Fibroblast of lung (primary cell): ENCODE results near the gene PCDHGA10. TPM values are rescaled to one million over a fixed set of nuclear protein-coding genes. Genes with fewer than 3 reads are reported as not detected.
"Not testable (repeated sequence)": the region's sequence is repeated elsewhere in the genome, so short reads cannot be mapped to it uniquely, and the experiment has no call there.

ENCODE experiments used
- DNase-seq, 2 donors: peaks; one replicate each; pipeline versions ENCODE4 v3.0.0 to v3.0.0-alpha.2; 2010; ENCODE audit warnings: low read depth in 2 of 2
- H2AFZ ChIP-seq: 2 replicates; pipeline ENCODE4 v1.5.1; 2012; ENCODE audit warnings: low read length, control low read depth, inconsistent platforms
- H3K27ac ChIP-seq: 2 replicates; pipeline ENCODE4 v1.5.1; 2011; ENCODE audit warnings: low read length, control low read depth; ENCODE audit not compliant: insufficient read depth
- H3K27me3 ChIP-seq: 2 replicates; pipeline ENCODE4 v1.5.1; 2011; ENCODE audit warnings: mild to moderate bottlenecking, low read length; ENCODE audit not compliant: control insufficient read depth, insufficient read depth
- H3K36me3 ChIP-seq: 2 replicates; pipeline ENCODE4 v1.5.1; 2011; ENCODE audit warnings: low read length; ENCODE audit not compliant: control insufficient read depth, insufficient read depth
- H3K4me1 ChIP-seq: 2 replicates; pipeline ENCODE4 v1.5.1; 2011; ENCODE audit warnings: low read length; ENCODE audit not compliant: control insufficient read depth, insufficient read depth; ENCODE audit errors: extremely low read depth
- H3K4me2 ChIP-seq: 2 replicates; pipeline ENCODE4 v1.5.1; 2011; ENCODE audit warnings: low read length, control low read depth; ENCODE audit not compliant: insufficient read depth; ENCODE audit errors: extremely low read depth
- H3K4me3 ChIP-seq, 4 experiments: fragments of 200-600 bp in 1 of 4; sonication (generic) in 1 of 4; replicated peaks in 1 of 4; 2 replicates each; pipeline ENCODE4 v1.5.1; 2011 to 2016; ENCODE audit warnings: low read length in 4 of 4, low read depth in 3 of 4, mild to moderate bottlenecking in 3 of 4, control low read depth in 2 of 4, inconsistent platforms in 1 of 4, mixed read lengths in 1 of 4; ENCODE audit not compliant: insufficient read depth in 1 of 4; ENCODE audit errors: control extremely low read depth in 1 of 4
- H3K79me2 ChIP-seq: 2 replicates; pipeline ENCODE4 v1.5.1; 2012; ENCODE audit warnings: mild to moderate bottlenecking, low read length, inconsistent platforms; ENCODE audit not compliant: control insufficient read depth, insufficient read depth
- H3K9ac ChIP-seq: 2 replicates; pipeline ENCODE4 v1.5.1; 2011; ENCODE audit warnings: mild to moderate bottlenecking, low read length, control low read depth; ENCODE audit not compliant: insufficient read depth
- H3K9me3 ChIP-seq: 2 replicates; pipeline ENCODE4 v1.5.1; 2012; ENCODE audit warnings: low read depth, low read length; ENCODE audit not compliant: control insufficient read depth, insufficient read depth
- H4K20me1 ChIP-seq: 2 replicates; pipeline ENCODE4 v1.5.1; 2011; ENCODE audit warnings: low read length; ENCODE audit not compliant: control insufficient read depth, insufficient read depth; ENCODE audit errors: extremely low read depth
- EZH2 ChIP-seq: IDR thresholded peaks from 2 replicates; pipeline ENCODE4 v1.5.1; 2012; ENCODE audit warnings: low read length, control low read depth, mild to moderate bottlenecking; ENCODE audit errors: missing control alignments
- polyA plus RNA-seq, 2 donors: library from polyadenylated mRNA; depleted of rRNA in 1 of 2; stranded (reverse) in 1 of 2; unstranded in 1 of 2; fragments of >200 nt; gene quantifications; 2 replicates each; pipeline ENCODE4 v1.2.1, GENCODE V29; 2011 to 2012; ENCODE audit warnings: missing spikeins in 1 of 2
- total RNA-seq: library from RNA; depleted of rRNA; stranded (reverse); fragments of >200 nt; gene quantifications from 2 replicates; pipeline ENCODE4 v1.2.1, GENCODE V29; 2014
- TF ChIP-seq, protein P1 (sequence below), 2 donors: IDR thresholded peaks in 1 of 2; conservative IDR thresholded peaks in 1 of 2; 1 replicate in 1 of 2; 2 replicates in 1 of 2; pipeline ENCODE4 v1.5.1; 2011 to 2012; ENCODE audit warnings: low read length in 2 of 2, control low read depth in 1 of 2, inconsistent platforms in 1 of 2, low read depth in 1 of 2, mild to moderate bottlenecking in 1 of 2

Gene PCDHGA10
- total and polyA plus RNA-seq, 2 donors (not counting 1 experiment from before 2014, with no cell fraction given): 3.8 to 10.2 TPM

- Histone ChIP-seq H2AFZ (no peak overlapping the region), H3K4me2 (no peak overlapping the region), H3K4me1 (no peaks in the 10 kb centered on the region), H3K9me3 (peaks cover 2% of the 10 kb centered on the region), H3K9ac (no peak overlapping the region), H3K4me3 (no peak overlapping the region), H3K27me3 (peaks cover 8% of the 10 kb centered on the region), H3K36me3 (no peaks in the 10 kb centered on the region), H3K79me2 (no peaks in the 10 kb centered on the region), H4K20me1 (no peaks in the 10 kb centered on the region), H3K27ac (no peak overlapping the region)
- no peak for DNase-seq
- TF ChIP-seq, protein P1, sequence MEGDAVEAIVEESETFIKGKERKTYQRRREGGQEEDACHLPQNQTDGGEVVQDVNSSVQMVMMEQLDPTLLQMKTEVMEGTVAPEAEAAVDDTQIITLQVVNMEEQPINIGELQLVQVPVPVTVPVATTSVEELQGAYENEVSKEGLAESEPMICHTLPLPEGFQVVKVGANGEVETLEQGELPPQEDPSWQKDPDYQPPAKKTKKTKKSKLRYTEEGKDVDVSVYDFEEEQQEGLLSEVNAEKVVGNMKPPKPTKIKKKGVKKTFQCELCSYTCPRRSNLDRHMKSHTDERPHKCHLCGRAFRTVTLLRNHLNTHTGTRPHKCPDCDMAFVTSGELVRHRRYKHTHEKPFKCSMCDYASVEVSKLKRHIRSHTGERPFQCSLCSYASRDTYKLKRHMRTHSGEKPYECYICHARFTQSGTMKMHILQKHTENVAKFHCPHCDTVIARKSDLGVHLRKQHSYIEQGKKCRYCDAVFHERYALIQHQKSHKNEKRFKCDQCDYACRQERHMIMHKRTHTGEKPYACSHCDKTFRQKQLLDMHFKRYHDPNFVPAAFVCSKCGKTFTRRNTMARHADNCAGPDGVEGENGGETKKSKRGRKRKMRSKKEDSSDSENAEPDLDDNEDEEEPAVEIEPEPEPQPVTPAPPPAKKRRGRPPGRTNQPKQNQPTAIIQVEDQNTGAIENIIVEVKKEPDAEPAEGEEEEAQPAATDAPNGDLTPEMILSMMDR (conservative IDR thresholded peaks at IDR 0.05 in 1 of 2, IDR thresholded peaks at IDR 0.05 in 1 of 2; ENCODE audit: low read depth in 1 of 2, low read length in 2 of 2): no peak
- TF ChIP-seq EZH2: no peak
Observed at GRCh38 chr5:141371572-141372475, 41.0 kb upstream of the PCDHGA10 start.

DNA sequence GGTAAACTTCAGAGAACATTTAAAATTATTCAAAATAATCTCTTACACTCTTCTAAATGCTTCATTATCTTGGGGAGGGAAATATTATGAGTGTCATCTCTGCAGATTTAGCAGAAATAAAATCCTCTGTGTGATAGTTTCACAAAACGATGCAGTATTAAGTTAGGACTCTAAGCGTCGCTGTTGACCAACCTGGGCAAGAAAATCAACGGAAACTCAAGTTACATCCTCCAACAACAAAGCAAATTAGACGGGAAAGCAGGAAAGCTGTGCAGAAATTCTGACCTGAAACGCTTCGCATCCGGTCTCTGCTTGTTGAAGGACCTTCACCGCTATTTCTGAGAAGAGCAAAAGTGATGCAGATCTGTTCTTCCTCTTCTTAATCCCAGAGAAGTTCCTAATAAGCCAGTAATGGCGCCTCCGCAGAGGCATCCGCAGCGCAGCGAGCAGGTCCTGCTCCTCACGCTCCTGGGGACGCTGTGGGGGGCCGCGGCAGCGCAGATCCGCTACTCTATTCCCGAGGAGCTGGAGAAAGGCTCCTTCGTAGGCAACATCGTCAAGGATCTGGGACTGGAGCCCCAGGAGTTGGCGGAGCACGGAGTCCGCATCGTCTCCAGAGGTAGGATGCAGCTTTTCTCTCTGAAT lies 39.0 kb upstream of the PCDHGA10 start, which contains the start of gene PCDHGA6:
Gene PCDHGA6 (plus strand): TSS at position 219 of the 645 bp plus-strand sequence. CDS start 193 bp downstream, at position 412.
- peaks cover 2% of the 10 kb centered on the region for H3K9me3 ChIP-seq
- no peaks in the 10 kb centered on the region for H3K36me3 ChIP-seq
- H3K79me2 ChIP-seq: no peaks in the 10 kb centered on the region
- TF ChIP-seq EZH2: no peak
- TF ChIP-seq, protein P1 (conservative IDR thresholded peaks at IDR 0.05 in 1 of 2, IDR thresholded peaks at IDR 0.05 in 1 of 2; ENCODE audit: low read depth in 1 of 2, low read length in 2 of 2): peak; percentile 41 to 61
- H3K4me1 ChIP-seq: no peaks in the 10 kb centered on the region
- H3K9ac ChIP-seq: no peak within 1 kb of the TSS
- H4K20me1 ChIP-seq: no peaks in the 10 kb centered on the region
- peak; percentile 25 to 57 for DNase-seq
- no peak within 1 kb of the TSS for H3K27ac ChIP-seq
- peak within 1 kb of the TSS; percentile 38 to 48 (median 46) for H3K4me3 ChIP-seq
- peak within 1 kb of the TSS; percentile 59 for H3K4me2 ChIP-seq
- H3K27me3 ChIP-seq: peaks cover 8% of the 10 kb centered on the region
- peak within 1 kb of the TSS; percentile 60 for H2AFZ ChIP-seq

GRCh38 chr5:141374627-141375026 lies 38.2 kb upstream of the PCDHGA10 start:
- H3K4me1 ChIP-seq: no peaks in the 10 kb centered on the region
- H3K36me3 ChIP-seq: no peaks in the 10 kb centered on the region
- H3K79me2 ChIP-seq: no peaks in the 10 kb centered on the region
- H2AFZ ChIP-seq: no peak overlapping the region
- no peak for TF ChIP-seq EZH2
- TF ChIP-seq, protein P1 (conservative IDR thresholded peaks at IDR 0.05 in 1 of 2, IDR thresholded peaks at IDR 0.05 in 1 of 2; ENCODE audit: low read depth in 1 of 2, low read length in 2 of 2): no peak
- peaks cover 8% of the 10 kb centered on the region for H3K27me3 ChIP-seq
- no peak overlapping the region for H3K9ac ChIP-seq
- H3K4me2 ChIP-seq: no peak overlapping the region
- H3K27ac ChIP-seq: no peak overlapping the region
- peak overlapping the region in 1 of 4 experiments; percentile 48 for H3K4me3 ChIP-seq
- peaks cover 2% of the 10 kb centered on the region for H3K9me3 ChIP-seq
- H4K20me1 ChIP-seq: no peaks in the 10 kb centered on the region
- no peak for DNase-seq

DNA sequence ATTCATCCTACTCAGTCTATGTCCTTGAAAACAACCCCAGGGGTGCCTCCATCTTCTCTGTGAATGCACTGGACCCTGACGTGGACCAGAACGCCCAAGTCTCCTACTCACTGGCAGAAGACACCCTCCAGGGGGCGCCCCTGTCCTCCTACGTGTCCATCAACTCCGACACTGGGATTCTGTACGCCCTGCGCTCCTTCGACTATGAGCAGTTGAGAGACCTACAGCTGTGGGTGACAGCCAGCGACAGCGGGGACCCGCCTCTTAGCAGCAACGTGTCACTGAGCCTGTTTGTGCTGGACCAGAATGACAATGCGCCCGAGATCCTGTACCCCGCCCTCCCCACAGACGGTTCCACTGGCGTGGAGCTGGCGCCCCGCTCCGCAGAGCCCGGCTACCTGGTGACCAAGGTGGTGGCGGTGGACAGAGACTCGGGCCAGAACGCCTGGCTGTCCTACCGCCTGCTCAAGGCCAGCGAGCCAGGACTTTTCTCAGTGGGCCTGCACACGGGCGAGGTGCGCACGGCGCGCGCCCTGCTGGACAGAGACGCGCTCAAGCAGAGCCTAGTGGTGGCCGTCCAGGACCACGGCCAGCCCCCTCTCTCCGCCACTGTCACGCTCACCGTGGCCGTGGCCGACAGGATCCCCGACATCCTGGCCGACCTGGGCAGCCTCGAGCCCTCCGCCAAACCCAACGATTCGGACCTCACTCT lies 37.2 kb upstream of the PCDHGA10 start:
- not testable (repeated sequence) for H3K27me3 ChIP-seq, H3K4me3 ChIP-seq, H3K9me3 ChIP-seq, H4K20me1 ChIP-seq, H2AFZ ChIP-seq, H3K79me2 ChIP-seq, H3K9ac ChIP-seq, H3K4me1 ChIP-seq, DNase-seq, H3K27ac ChIP-seq, H3K36me3 ChIP-seq, H3K4me2 ChIP-seq
